ES-I3 (cell line): ENCODE measurements around the gene TRIM7.
"Not testable (repeated sequence)": the region's sequence is repeated elsewhere in the genome, so short reads cannot be mapped to it uniquely, and the experiment has no call there.

ENCODE experiments used
- H3K36me3 ChIP-seq: 2 replicates; pipeline ENCODE4 v1.6.1; 2013; ENCODE audit warnings: mild to moderate bottlenecking, low read length, control low read depth, moderate library complexity; ENCODE audit not compliant: insufficient read depth
- H3K4me1 ChIP-seq: 2 replicates; pipeline ENCODE4 v1.6.1; 2013; ENCODE audit warnings: mild to moderate bottlenecking, control low read depth, low read length; ENCODE audit not compliant: insufficient read depth
- H3K9ac ChIP-seq: 2 replicates; pipeline ENCODE4 v1.6.1; 2013; ENCODE audit warnings: low read depth, mild to moderate bottlenecking, low read length, moderate library complexity
- H3K9me3 ChIP-seq: 2 replicates; pipeline ENCODE4 v1.6.1; 2013; ENCODE audit warnings: mild to moderate bottlenecking, low read length, moderate library complexity; ENCODE audit not compliant: control insufficient read depth, insufficient read depth

The TRIM7 gene

DNA sequence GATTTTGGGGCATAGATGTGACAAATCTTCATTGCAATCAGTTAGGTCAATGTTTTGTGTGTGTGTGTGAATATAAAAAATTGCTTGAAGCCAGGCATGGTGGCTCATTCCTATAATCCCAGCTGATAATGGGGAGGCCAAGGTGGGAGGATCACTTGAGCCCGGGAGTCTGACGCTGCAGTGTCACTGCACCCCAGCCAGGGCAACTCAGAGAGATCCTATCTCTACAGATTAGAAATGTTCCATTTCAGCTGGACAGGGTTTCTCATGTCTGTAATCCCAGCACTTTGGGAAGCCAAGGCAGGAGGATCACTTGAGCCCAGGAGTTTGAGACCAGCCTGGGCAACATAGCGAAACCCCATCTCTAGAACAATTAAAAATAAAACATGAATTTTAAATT lies 46.1 kb downstream of the TRIM7 start:
- no peak overlapping the region for H3K9ac ChIP-seq
- H3K9me3 ChIP-seq, result no peaks in the 10 kb centered on the region
- no peaks in the 10 kb centered on the region for H3K36me3 ChIP-seq
- no peaks in the 10 kb centered on the region for H3K4me1 ChIP-seq

DNA sequence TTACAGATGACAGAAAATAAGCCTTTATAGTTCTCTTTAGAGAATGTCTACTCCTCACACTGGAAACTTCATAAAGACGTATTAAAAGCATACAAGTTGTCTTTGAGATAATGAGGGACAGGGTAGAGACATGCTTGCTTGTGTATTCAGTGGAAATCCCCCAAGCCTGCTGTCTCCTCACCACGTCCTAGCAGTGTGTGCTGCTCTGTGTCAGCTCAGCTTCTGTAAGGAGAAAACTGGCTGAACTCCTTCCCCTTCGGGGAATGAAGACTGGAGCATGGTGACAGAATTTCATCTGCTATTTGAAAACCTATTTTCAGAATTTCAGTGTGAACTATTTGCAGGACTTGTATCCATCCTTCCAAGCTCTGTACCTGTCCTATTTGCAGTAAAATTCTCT lies 48.2 kb downstream of the TRIM7 start:
- H3K9ac ChIP-seq, result no peak overlapping the region
- no peaks in the 10 kb centered on the region for H3K9me3 ChIP-seq
- no peaks in the 10 kb centered on the region for H3K4me1 ChIP-seq
- H3K36me3 ChIP-seq, result no peaks in the 10 kb centered on the region

DNA sequence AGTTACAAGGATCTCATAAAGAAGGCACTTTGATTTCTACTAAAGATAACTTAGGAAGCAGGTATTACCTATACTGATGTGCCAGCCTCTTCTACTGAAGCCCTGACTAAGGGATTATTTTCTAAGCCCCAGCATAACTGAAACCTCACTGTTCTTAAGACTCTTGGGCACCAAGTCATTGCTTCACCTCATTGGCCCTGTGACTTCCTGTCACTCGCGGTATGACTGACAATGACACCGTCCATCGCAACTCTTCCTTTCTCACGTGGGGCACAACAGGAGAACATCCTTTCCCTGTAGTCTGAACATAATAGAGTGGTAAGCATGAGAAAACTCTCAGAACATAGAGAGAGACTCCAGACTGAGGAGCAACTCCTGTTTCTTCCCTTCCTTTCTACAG lies 51.2 kb downstream of the TRIM7 start:
- no peaks in the 10 kb centered on the region for H3K36me3 ChIP-seq
- H3K4me1 ChIP-seq, result no peaks in the 10 kb centered on the region
- no peaks in the 10 kb centered on the region for H3K9me3 ChIP-seq
- no peak overlapping the region for H3K9ac ChIP-seq

GRCh38 chr5:181152406-181152805 lies 52.6 kb downstream of the TRIM7 start:
- Histone ChIP-seq H3K4me1 (no peaks in the 10 kb centered on the region), H3K9ac (no peak overlapping the region), H3K9me3 (no peaks in the 10 kb centered on the region), H3K36me3 (no peaks in the 10 kb centered on the region)

DNA sequence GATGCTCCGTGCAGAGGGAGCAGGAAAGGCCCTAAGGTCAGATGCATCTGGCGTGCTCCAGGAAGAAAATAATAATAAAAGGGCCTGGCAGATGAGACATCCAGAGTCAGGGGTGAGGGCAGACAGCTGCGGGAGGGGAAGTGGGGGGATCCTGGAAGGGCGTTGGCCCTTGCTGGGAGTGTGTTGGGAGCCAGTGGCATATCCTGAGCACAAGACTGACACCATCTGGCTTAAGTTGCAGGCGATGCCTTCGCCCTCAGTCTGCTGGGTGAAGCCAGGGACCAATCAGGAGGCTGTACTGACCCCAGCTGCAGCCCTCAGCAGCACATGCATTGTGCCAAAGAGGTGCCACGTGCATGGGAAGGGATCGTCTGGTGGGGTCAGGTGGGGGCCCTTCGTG lies 53.9 kb downstream of the TRIM7 start:
- H3K4me1 ChIP-seq, result peaks cover 4% of the 10 kb centered on the region; the same call in 1 of the 2 replicates
- H3K9me3 ChIP-seq, result no peaks in the 10 kb centered on the region
- H3K9ac ChIP-seq, result no peak overlapping the region
- no peaks in the 10 kb centered on the region for H3K36me3 ChIP-seq

- H3K9me3 ChIP-seq, result peaks cover 8% of the 10 kb centered on the region; the same call in 1 of the 2 replicates
- no peak overlapping the region for H3K9ac ChIP-seq
- H3K36me3 ChIP-seq, result no peaks in the 10 kb centered on the region
- peaks cover 4% of the 10 kb centered on the region; the same call in 1 of the 2 replicates for H3K4me1 ChIP-seq
Measured at GRCh38 chr5:181149806-181150733, 54.9 kb downstream of the TRIM7 start.

DNA sequence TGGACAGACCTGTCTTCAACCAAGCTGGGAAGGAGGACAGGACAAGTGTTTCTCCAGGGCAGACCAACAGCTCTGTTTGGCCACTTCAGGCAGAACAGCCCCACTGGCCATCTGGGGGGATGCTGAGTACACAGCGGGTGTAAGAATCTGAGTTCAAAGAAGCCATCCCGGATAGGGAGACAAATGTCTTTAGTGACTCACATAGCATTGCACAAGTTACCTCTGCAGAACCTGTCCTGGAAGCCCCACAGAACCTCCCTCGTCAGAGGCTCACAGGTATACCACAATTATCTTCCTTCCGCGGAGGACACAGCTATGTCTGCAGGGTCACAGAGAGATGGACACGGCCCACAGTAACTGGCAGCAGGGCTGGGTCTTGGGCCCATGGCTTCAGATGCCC lies 55.6 kb downstream of the TRIM7 start:
- no peak overlapping the region for H3K9ac ChIP-seq
- no peaks in the 10 kb centered on the region for H3K36me3 ChIP-seq
- peaks cover 8% of the 10 kb centered on the region; the same call in 1 of the 2 replicates for H3K9me3 ChIP-seq
- peaks cover 4% of the 10 kb centered on the region; the same call in 1 of the 2 replicates for H3K4me1 ChIP-seq

- H3K4me1 ChIP-seq, H3K9ac ChIP-seq, H3K36me3 ChIP-seq, H3K9me3 ChIP-seq: not testable (repeated sequence)
Measured at GRCh38 chr5:181146927-181147636, 57.9 kb downstream of the TRIM7 start, which contains the start of gene OR2V2. TSS of gene OR2V2 (plus strand) at chr5:181147586. CDS start at chr5:181154943, 7,357 bp downstream.

GRCh38 chr5:181145133-181145532 lies 59.9 kb downstream of the TRIM7 start:
- no peak overlapping the region for H3K9ac ChIP-seq
- H3K4me1 ChIP-seq, result peaks cover 4% of the 10 kb centered on the region; the same call in 1 of the 2 replicates
- H3K36me3 ChIP-seq, result no peaks in the 10 kb centered on the region
- H3K9me3 ChIP-seq, result peaks cover 8% of the 10 kb centered on the region; the same call in 1 of the 2 replicates
